Uterus (tissue), 4 donors: ENCODE data around the gene CITED4. TPM values are rescaled to one million over a fixed set of nuclear protein-coding genes. Genes with fewer than 3 reads are reported as not detected.

ENCODE experiments used
- DNase-seq, 2 donors: peaks; one replicate each; pipeline ENCODE4 v3.0.0-alpha.2; 2019 to 2020
- H3K27ac ChIP-seq, 2 donors: fragments of 200-600 bp; sonication (generic); 1 replicate in 1 of 2; 2 replicates in 1 of 2; pipeline ENCODE4 v1.5.1; 2016 to 2018
- H3K27me3 ChIP-seq, 2 donors: fragments of 200-600 bp; sonication (generic); one replicate each; pipeline ENCODE4 v1.5.1; 2018 to 2019; ENCODE audit warnings: control low read depth in 1 of 2
- H3K36me3 ChIP-seq, 2 donors: fragments of 200-600 bp; sonication (generic); one replicate each; pipeline ENCODE4 v1.5.1; 2019; ENCODE audit warnings: control low read depth in 1 of 2
- H3K4me1 ChIP-seq, 2 donors: fragments of 200-600 bp; sonication (generic); one replicate each; pipeline ENCODE4 v1.5.1; 2018 to 2019; ENCODE audit warnings: control low read depth in 1 of 2
- H3K4me3 ChIP-seq, 2 donors: fragments of 200-600 bp; sonication (generic); 1 replicate in 1 of 2; 2 replicates in 1 of 2; pipeline ENCODE4 v1.5.1; 2018 to 2019; ENCODE audit warnings: mild to moderate bottlenecking in 1 of 2
- H3K9me3 ChIP-seq, 2 donors: fragments of 200-600 bp; sonication (generic); one replicate each; pipeline ENCODE4 v1.5.1; 2019; ENCODE audit warnings: control low read depth in 1 of 2
- CTCF ChIP-seq, 4 experiments: fragments of 200-600 bp in 2 of 4; fragments of 450-650 bp in 2 of 4; sonication (generic) in 2 of 4; IDR thresholded peaks; one replicate each; pipeline ENCODE4 v1.5.1; 2016 to 2019; ENCODE audit warnings: antibody characterized with exemption in 4 of 4, mild to moderate bottlenecking in 2 of 4, moderate library complexity in 1 of 4
- POLR2A ChIP-seq, 2 donors: fragments of 450-650 bp; IDR thresholded peaks; one replicate each; pipeline ENCODE4 v1.6.1; 2016; ENCODE audit warnings: antibody characterized with exemption in 2 of 2, mild to moderate bottlenecking in 1 of 2, moderate library complexity in 1 of 2
- intact Hi-C: fragments of 100-400 bp; cut with DNase I; formaldehyde crosslinking; loops from one replicate; pipeline ENCODE4 v1.15.1; 2023; ENCODE audit warnings: low total_unique reads
- total RNA-seq, 4 donors: library from RNA; depleted of rRNA in 3 of 4; stranded (reverse); fragments of >200 nt in 3 of 4; gene quantifications; one replicate each; pipeline versions ENCODE4 v1.1.0 to v1.2.4, GENCODE V29; 2014 to 2023
- donor health status: DM: yes; HTN: yes; CAD: no.

The CITED4 gene
- total RNA-seq, 4 donors from 2014 or later, result 4.1 to 99.9 (median 19.9) TPM

GRCh38 chr1:40841602-40842001 is 20.6 kb downstream of the CITED4 start:
- no peak for TF ChIP-seq CTCF (IDR thresholded peaks at IDR 0.05)
- no peak for TF ChIP-seq POLR2A (IDR thresholded peaks at IDR 0.05)
- DNase-seq, result no peak
- H3K27me3 ChIP-seq, result no peaks in the 10 kb centered on the region
- intact Hi-C loops, result loop anchor here (10.0 kb wide), 1 partner anchor 67 kb away; no protein-coding TSS in a partner anchor
- H3K27ac ChIP-seq, result no peak overlapping the region
- H3K36me3 ChIP-seq, result no peaks in the 10 kb centered on the region
- no peaks in the 10 kb centered on the region for H3K4me1 ChIP-seq
- H3K9me3 ChIP-seq, result no peaks in the 10 kb centered on the region
- no peak overlapping the region for H3K4me3 ChIP-seq

DNA sequence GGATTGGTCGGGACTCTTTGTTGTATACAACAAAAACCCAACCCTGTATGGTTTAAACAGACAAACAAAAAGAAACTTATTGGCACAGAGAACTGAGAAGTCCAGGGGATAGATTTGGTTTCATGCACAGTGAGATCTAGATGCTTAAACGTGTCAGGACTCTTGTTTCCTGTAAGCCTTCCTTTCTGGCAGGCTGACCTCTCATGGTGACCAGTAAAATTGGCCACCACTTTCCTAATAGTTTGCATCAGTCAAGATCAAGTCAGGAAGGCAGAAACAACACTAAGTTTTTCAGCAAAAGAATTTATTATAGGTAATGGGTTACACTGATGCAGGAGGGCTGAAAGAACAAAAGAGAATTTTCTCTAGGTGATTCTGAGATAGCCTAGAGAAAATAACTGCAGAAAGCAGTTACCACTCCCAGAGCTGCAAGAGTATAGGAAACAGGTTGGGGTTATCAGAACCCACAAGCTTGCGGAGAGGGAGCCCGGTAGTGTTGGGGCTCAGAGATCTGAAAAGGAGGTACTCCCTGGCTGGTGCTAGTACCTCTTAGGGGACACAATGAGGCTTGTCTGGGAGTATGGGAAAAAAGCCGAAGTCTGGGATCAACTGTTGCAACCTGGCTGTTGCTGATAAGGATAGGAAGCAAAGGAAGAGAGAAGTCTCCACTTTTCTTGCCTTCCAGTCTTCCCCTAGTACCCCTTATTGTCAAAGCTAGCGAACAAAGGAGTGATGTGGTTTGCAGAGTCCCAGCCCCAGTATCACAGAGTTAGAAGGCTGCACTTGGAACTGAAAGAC is 21.4 kb downstream of the CITED4 start:
- H3K36me3 ChIP-seq, result no peaks in the 10 kb centered on the region
- no peak overlapping the region for H3K27ac ChIP-seq
- H3K9me3 ChIP-seq, result no peaks in the 10 kb centered on the region
- no peaks in the 10 kb centered on the region for H3K4me1 ChIP-seq
- TF ChIP-seq POLR2A (IDR thresholded peaks at IDR 0.05) (no peak), CTCF (IDR thresholded peaks at IDR 0.05) (no peak)
- no peaks in the 10 kb centered on the region for H3K27me3 ChIP-seq
- intact Hi-C loops, result loop anchor here (10.0 kb wide), 1 partner anchor 66 kb away; no protein-coding TSS in a partner anchor
- DNase-seq, result no peak
- no peak overlapping the region for H3K4me3 ChIP-seq

- Histone ChIP-seq H3K9me3 (no peaks in the 10 kb centered on the region), H3K4me1 (no peaks in the 10 kb centered on the region), H3K36me3 (no peaks in the 10 kb centered on the region), H3K27ac (no peak overlapping the region), H3K4me3 (no peak overlapping the region), H3K27me3 (no peaks in the 10 kb centered on the region)
- TF ChIP-seq POLR2A (IDR thresholded peaks at IDR 0.05) (no peak), CTCF (IDR thresholded peaks at IDR 0.05) (no peak)
- DNase-seq, result no peak
- intact Hi-C loops, result loop anchor here (10.0 kb wide), 1 partner anchor 65 kb away; no protein-coding TSS in a partner anchor
These were observed 22.2 kb downstream of the CITED4 start for GRCh38 chr1:40839943-40840335.

- Histone ChIP-seq H3K27me3 (no peaks in the 10 kb centered on the region), H3K9me3 (no peaks in the 10 kb centered on the region), H3K4me1 (no peaks in the 10 kb centered on the region), H3K4me3 (no peak overlapping the region), H3K36me3 (no peaks in the 10 kb centered on the region), H3K27ac (no peak overlapping the region)
- no peak for DNase-seq
- TF ChIP-seq POLR2A (IDR thresholded peaks at IDR 0.05) (no peak), CTCF (IDR thresholded peaks at IDR 0.05) (no peak)
- intact Hi-C loops, result no loop called here
These were observed 22.9 kb downstream of the CITED4 start for GRCh38 chr1:40838980-40839942.
